GM18867 (cell line): ENCODE results near the gene HIBCH.
"Not testable (repeated sequence)": the region's sequence is repeated elsewhere in the genome, so short reads cannot be mapped to it uniquely, and the experiment has no call there.

Experiments
- ATAC-seq: cut with Tn5 transposase; IDR thresholded peaks from one replicate; pipeline ENCODE4 v1.9.1; 2021; ENCODE audit warnings: mild to moderate bottlenecking, moderate library complexity; ENCODE audit not compliant: unreplicated experiment

HIBCH gene

GRCh38 chr2:190165491-190165890 lies 154.1 kb downstream of the HIBCH start:
- no peak for ATAC-seq

- ATAC-seq, result no peak
These were observed 156.8 kb downstream of the HIBCH start for GRCh38 chr2:190162851-190163250.

GRCh38 chr2:190159453-190159852 lies 160.2 kb downstream of the HIBCH start:
- no peak for ATAC-seq

- no peak for ATAC-seq
These were observed 160.7 kb downstream of the HIBCH start for GRCh38 chr2:190158798-190159434.

GRCh38 chr2:190157613-190158528 lies 161.8 kb downstream of the HIBCH start:
- not testable (repeated sequence) for ATAC-seq

GRCh38 chr2:190156530-190157212 lies 163.0 kb downstream of the HIBCH start:
- no peak for ATAC-seq
